Measurements from ENCODE around the gene PRICKLE1.
"Not testable (repeated sequence)": the region's sequence is repeated elsewhere in the genome, so short reads cannot be mapped to it uniquely, and the experiment has no call there.

PRICKLE1 gene

GRCh38 chr12:42552822-42553221 lies 36.7 kb downstream of the PRICKLE1 start:
- H3K27me3 ChIP-seq (ENCODE audit: control insufficient read depth, insufficient read depth, low read length): peaks cover 94% of the 10 kb centered on the region

GRCh38 chr12:42550800-42551199 lies 38.7 kb downstream of the PRICKLE1 start:
- no peaks in the 10 kb centered on the region for H3K9me3 ChIP-seq (ENCODE audit: control insufficient read depth, insufficient read depth, low read depth, low read length)
- H3K27ac ChIP-seq (ENCODE audit: low read depth, low read length): no peak overlapping the region
- H3K36me3 ChIP-seq (ENCODE audit: control insufficient read depth, insufficient read depth, low read length): no peaks in the 10 kb centered on the region
- peaks cover 5% of the 10 kb centered on the region for H3K4me1 ChIP-seq (ENCODE audit: control insufficient read depth, insufficient read depth, low read length)
- no peak overlapping the region for H3K4me3 ChIP-seq (ENCODE audit: low read depth, low read length)
- peaks cover 74% of the 10 kb centered on the region for H3K27me3 ChIP-seq (ENCODE audit: control insufficient read depth, insufficient read depth, low read length)
- no peak overlapping the region for H3K9ac ChIP-seq (ENCODE audit: low read length)

More at GRCh38 chr12:42552822-42553221, 36.7 kb downstream of the PRICKLE1 start:
- Histone ChIP-seq H3K27ac (ENCODE audit: low read depth, low read length) (no peak overlapping the region), H3K36me3 (ENCODE audit: control insufficient read depth, insufficient read depth, low read length) (no peaks in the 10 kb centered on the region), H3K9me3 (ENCODE audit: control insufficient read depth, insufficient read depth, low read depth, low read length) (no peaks in the 10 kb centered on the region), H3K9ac (ENCODE audit: low read length) (no peak overlapping the region), H3K4me1 (ENCODE audit: control insufficient read depth, insufficient read depth, low read length) (peaks cover 5% of the 10 kb centered on the region; the same call in 1 of the 2 replicates), H3K4me3 (ENCODE audit: low read depth, low read length) (peak overlapping the region; percentile 48)

GRCh38 chr12:42546709-42547108 lies 42.8 kb downstream of the PRICKLE1 start:
- H3K36me3 ChIP-seq (ENCODE audit: control insufficient read depth, insufficient read depth, low read length): no peaks in the 10 kb centered on the region
- H3K4me1 ChIP-seq (ENCODE audit: control insufficient read depth, insufficient read depth, low read length): no peaks in the 10 kb centered on the region; the same call in 1 of the 2 replicates
- no peak overlapping the region for H3K4me3 ChIP-seq (ENCODE audit: low read depth, low read length)
- H3K27ac ChIP-seq (ENCODE audit: low read depth, low read length): no peak overlapping the region
- no peaks in the 10 kb centered on the region for H3K9me3 ChIP-seq (ENCODE audit: control insufficient read depth, insufficient read depth, low read depth, low read length)
- no peak overlapping the region for H3K9ac ChIP-seq (ENCODE audit: low read length)
- H3K27me3 ChIP-seq (ENCODE audit: control insufficient read depth, insufficient read depth, low read length): peaks cover 33% of the 10 kb centered on the region

GRCh38 chr12:42541965-42542364 lies 47.6 kb downstream of the PRICKLE1 start:
- H3K4me1 ChIP-seq (ENCODE audit: control insufficient read depth, insufficient read depth, low read length): no peaks in the 10 kb centered on the region; the same call in 1 of the 2 replicates
- no peak overlapping the region for H3K27ac ChIP-seq (ENCODE audit: low read depth, low read length)
- no peaks in the 10 kb centered on the region; the same call in 1 of the 2 replicates for H3K27me3 ChIP-seq (ENCODE audit: control insufficient read depth, insufficient read depth, low read length)
- H3K4me3 ChIP-seq (ENCODE audit: low read depth, low read length): no peak overlapping the region
- no peaks in the 10 kb centered on the region for H3K36me3 ChIP-seq (ENCODE audit: control insufficient read depth, insufficient read depth, low read length)
- no peaks in the 10 kb centered on the region for H3K9me3 ChIP-seq (ENCODE audit: control insufficient read depth, insufficient read depth, low read depth, low read length)
- no peak overlapping the region for H3K9ac ChIP-seq (ENCODE audit: low read length)

DNA sequence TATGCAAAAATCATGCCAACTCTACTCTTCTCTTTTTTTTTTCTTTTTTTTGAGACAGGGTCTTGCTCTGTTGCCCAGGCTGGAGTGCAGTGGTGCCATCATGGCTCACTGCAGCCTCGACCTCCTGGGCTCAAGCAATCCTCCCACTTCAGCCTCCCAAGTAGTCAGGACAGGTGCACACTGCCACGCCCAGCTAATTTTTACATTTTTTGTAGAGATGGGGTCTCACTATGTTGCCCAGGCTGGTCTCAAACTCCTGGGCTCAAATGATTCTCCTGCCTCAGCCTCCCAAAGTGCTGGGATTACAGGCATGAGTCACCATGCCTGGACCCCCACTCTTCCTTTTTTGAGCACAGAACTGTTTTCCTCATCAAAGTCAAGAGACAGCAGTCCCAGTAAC lies 48.2 kb downstream of the PRICKLE1 start:
- not testable (repeated sequence) for H3K9me3 ChIP-seq (ENCODE audit: control insufficient read depth, insufficient read depth, low read depth, low read length); H3K27me3 ChIP-seq (ENCODE audit: control insufficient read depth, insufficient read depth, low read length); H3K4me1 ChIP-seq (ENCODE audit: control insufficient read depth, insufficient read depth, low read length); H3K27ac ChIP-seq (ENCODE audit: low read depth, low read length); H3K9ac ChIP-seq (ENCODE audit: low read length); H3K36me3 ChIP-seq (ENCODE audit: control insufficient read depth, insufficient read depth, low read length); H3K4me3 ChIP-seq (ENCODE audit: low read depth, low read length)

GRCh38 chr12:42539696-42540095 lies 49.9 kb downstream of the PRICKLE1 start:
- no peaks in the 10 kb centered on the region for H3K27me3 ChIP-seq (ENCODE audit: control insufficient read depth, insufficient read depth, low read length)
- H3K9ac ChIP-seq (ENCODE audit: low read length): no peak overlapping the region
- no peaks in the 10 kb centered on the region for H3K4me1 ChIP-seq (ENCODE audit: control insufficient read depth, insufficient read depth, low read length)
- H3K9me3 ChIP-seq (ENCODE audit: control insufficient read depth, insufficient read depth, low read depth, low read length): no peaks in the 10 kb centered on the region
- H3K36me3 ChIP-seq (ENCODE audit: control insufficient read depth, insufficient read depth, low read length): no peaks in the 10 kb centered on the region
- no peak overlapping the region for H3K27ac ChIP-seq (ENCODE audit: low read depth, low read length)
- no peak overlapping the region for H3K4me3 ChIP-seq (ENCODE audit: low read depth, low read length)

- H3K9me3 ChIP-seq (ENCODE audit: control insufficient read depth, insufficient read depth, low read depth, low read length): no peaks in the 10 kb centered on the region
- no peak overlapping the region for H3K27ac ChIP-seq (ENCODE audit: low read depth, low read length)
- no peak overlapping the region for H3K4me3 ChIP-seq (ENCODE audit: low read depth, low read length)
- H3K9ac ChIP-seq (ENCODE audit: low read length): no peak overlapping the region
- no peaks in the 10 kb centered on the region for H3K4me1 ChIP-seq (ENCODE audit: control insufficient read depth, insufficient read depth, low read length)
- H3K36me3 ChIP-seq (ENCODE audit: control insufficient read depth, insufficient read depth, low read length): no peaks in the 10 kb centered on the region
- H3K27me3 ChIP-seq (ENCODE audit: control insufficient read depth, insufficient read depth, low read length): no peaks in the 10 kb centered on the region
Observed at GRCh38 chr12:42538203-42538602, 51.3 kb downstream of the PRICKLE1 start.

GRCh38 chr12:42534184-42534838 lies 55.2 kb downstream of the PRICKLE1 start:
- no peaks in the 10 kb centered on the region for H3K36me3 ChIP-seq (ENCODE audit: control insufficient read depth, insufficient read depth, low read length)
- H3K4me1 ChIP-seq (ENCODE audit: control insufficient read depth, insufficient read depth, low read length): no peaks in the 10 kb centered on the region
- no peak overlapping the region for H3K4me3 ChIP-seq (ENCODE audit: low read depth, low read length)
- H3K27ac ChIP-seq (ENCODE audit: low read depth, low read length): no peak overlapping the region
- H3K9ac ChIP-seq (ENCODE audit: low read length): no peak overlapping the region
- H3K27me3 ChIP-seq (ENCODE audit: control insufficient read depth, insufficient read depth, low read length): no peaks in the 10 kb centered on the region
- H3K9me3 ChIP-seq (ENCODE audit: control insufficient read depth, insufficient read depth, low read depth, low read length): no peaks in the 10 kb centered on the region

- Histone ChIP-seq H3K27me3 (ENCODE audit: control insufficient read depth, insufficient read depth, low read length) (no peaks in the 10 kb centered on the region), H3K9ac (ENCODE audit: low read length) (no peak overlapping the region), H3K27ac (ENCODE audit: low read depth, low read length) (no peak overlapping the region), H3K4me1 (ENCODE audit: control insufficient read depth, insufficient read depth, low read length) (0 out of 2 replicates have a peak, but pooled peaks cover 3% of the 10 kb centered on the region), H3K36me3 (ENCODE audit: control insufficient read depth, insufficient read depth, low read length) (no peaks in the 10 kb centered on the region), H3K9me3 (ENCODE audit: control insufficient read depth, insufficient read depth, low read depth, low read length) (no peaks in the 10 kb centered on the region), H3K4me3 (ENCODE audit: low read depth, low read length) (no peak overlapping the region)
Observed at GRCh38 chr12:42530284-42530683, 59.3 kb downstream of the PRICKLE1 start.

DNA sequence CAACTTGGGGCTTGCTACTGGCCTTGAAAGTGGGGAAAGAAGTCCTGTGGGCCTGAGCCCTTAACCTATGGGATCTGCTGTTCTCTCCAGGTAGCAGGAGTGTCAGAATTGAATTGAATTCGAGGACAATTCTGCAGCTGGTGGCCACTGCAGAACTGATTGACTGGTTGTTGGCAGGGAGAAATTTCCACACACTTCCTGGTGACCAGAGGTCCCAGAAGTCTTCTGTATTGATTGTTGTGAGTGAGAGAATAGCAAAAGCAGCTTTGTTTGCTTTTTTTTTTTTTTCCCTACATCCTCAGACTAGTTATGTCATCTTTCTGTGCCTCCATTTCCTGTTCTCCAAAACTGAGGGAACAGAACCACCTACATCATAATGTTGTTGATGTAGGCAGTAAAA lies 64.1 kb downstream of the PRICKLE1 start:
- H3K4me3 ChIP-seq (ENCODE audit: low read depth, low read length): no peak overlapping the region
- H3K9me3 ChIP-seq (ENCODE audit: control insufficient read depth, insufficient read depth, low read depth, low read length): no peaks in the 10 kb centered on the region
- no peaks in the 10 kb centered on the region for H3K36me3 ChIP-seq (ENCODE audit: control insufficient read depth, insufficient read depth, low read length)
- no peak overlapping the region for H3K27ac ChIP-seq (ENCODE audit: low read depth, low read length)
- H3K27me3 ChIP-seq (ENCODE audit: control insufficient read depth, insufficient read depth, low read length): no peaks in the 10 kb centered on the region
- 0 out of 2 replicates have a peak, but pooled peaks cover 3% of the 10 kb centered on the region for H3K4me1 ChIP-seq (ENCODE audit: control insufficient read depth, insufficient read depth, low read length)
- H3K9ac ChIP-seq (ENCODE audit: low read length): no peak overlapping the region

- no peaks in the 10 kb centered on the region for H3K9me3 ChIP-seq (ENCODE audit: control insufficient read depth, insufficient read depth, low read depth, low read length)
- H3K36me3 ChIP-seq (ENCODE audit: control insufficient read depth, insufficient read depth, low read length): no peaks in the 10 kb centered on the region
- no peak overlapping the region for H3K4me3 ChIP-seq (ENCODE audit: low read depth, low read length)
- 0 out of 2 replicates have a peak, but pooled peaks cover 3% of the 10 kb centered on the region for H3K4me1 ChIP-seq (ENCODE audit: control insufficient read depth, insufficient read depth, low read length)
- no peaks in the 10 kb centered on the region for H3K27me3 ChIP-seq (ENCODE audit: control insufficient read depth, insufficient read depth, low read length)
- H3K9ac ChIP-seq (ENCODE audit: low read length): no peak overlapping the region
- H3K27ac ChIP-seq (ENCODE audit: low read depth, low read length): no peak overlapping the region
Observed at GRCh38 chr12:42524716-42525115, 64.8 kb downstream of the PRICKLE1 start.
